Measurements from ENCODE around the gene CTBP1.
A peak's percentile ranks its signal among the peaks of the same experiment; 100 is the strongest.
"Not testable (repeated sequence)": the region's sequence is repeated elsewhere in the genome, so short reads cannot be mapped to it uniquely, and the experiment has no call there.

Gene CTBP1

GRCh38 chr4:1293531-1293941 is 44.6 kb upstream of the CTBP1 start:
- Histone ChIP-seq H3K9ac (ENCODE audit: low read depth, low read length, poor library complexity, severe bottlenecking) (peak overlapping the region; percentile 30), H2AFZ (ENCODE audit: low read length) (no peak overlapping the region), H3K9me2 (replicated peaks; ENCODE audit: low read depth, low read length) (no peaks in the 10 kb centered on the region), H4K20me1 (ENCODE audit: insufficient read depth, low read length, poor library complexity, severe bottlenecking) (peaks cover 56% of the 10 kb centered on the region), H3K27me3 (ENCODE audit: insufficient read depth, low read length, poor library complexity, severe bottlenecking) (no peaks in the 10 kb centered on the region), H3F3A (ENCODE audit: low read depth) (no peaks in the 10 kb centered on the region), H3K9me3 (ENCODE audit: insufficient read depth, low read depth, low read length) (no peaks in the 10 kb centered on the region), H3K4me3 (ENCODE audit: low read length, poor library complexity, severe bottlenecking) (peak overlapping the region; percentile 42), H3K4me1 (ENCODE audit: insufficient read depth, low read length, poor library complexity, severe bottlenecking) (peaks cover 44% of the 10 kb centered on the region), H3K79me2 (ENCODE audit: insufficient read depth, low read length) (peaks cover 82% of the 10 kb centered on the region), H3K36me3 (ENCODE audit: insufficient read depth, low read length) (peaks cover 11% of the 10 kb centered on the region; the same call in 1 of the 2 replicates), H3K4me2 (ENCODE audit: low read depth, low read length, poor library complexity, severe bottlenecking) (peak overlapping the region; percentile 96)
- TF ChIP-seq, protein P1, sequence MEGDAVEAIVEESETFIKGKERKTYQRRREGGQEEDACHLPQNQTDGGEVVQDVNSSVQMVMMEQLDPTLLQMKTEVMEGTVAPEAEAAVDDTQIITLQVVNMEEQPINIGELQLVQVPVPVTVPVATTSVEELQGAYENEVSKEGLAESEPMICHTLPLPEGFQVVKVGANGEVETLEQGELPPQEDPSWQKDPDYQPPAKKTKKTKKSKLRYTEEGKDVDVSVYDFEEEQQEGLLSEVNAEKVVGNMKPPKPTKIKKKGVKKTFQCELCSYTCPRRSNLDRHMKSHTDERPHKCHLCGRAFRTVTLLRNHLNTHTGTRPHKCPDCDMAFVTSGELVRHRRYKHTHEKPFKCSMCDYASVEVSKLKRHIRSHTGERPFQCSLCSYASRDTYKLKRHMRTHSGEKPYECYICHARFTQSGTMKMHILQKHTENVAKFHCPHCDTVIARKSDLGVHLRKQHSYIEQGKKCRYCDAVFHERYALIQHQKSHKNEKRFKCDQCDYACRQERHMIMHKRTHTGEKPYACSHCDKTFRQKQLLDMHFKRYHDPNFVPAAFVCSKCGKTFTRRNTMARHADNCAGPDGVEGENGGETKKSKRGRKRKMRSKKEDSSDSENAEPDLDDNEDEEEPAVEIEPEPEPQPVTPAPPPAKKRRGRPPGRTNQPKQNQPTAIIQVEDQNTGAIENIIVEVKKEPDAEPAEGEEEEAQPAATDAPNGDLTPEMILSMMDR (conservative IDR thresholded peaks at IDR 0.05; ENCODE audit: low read length), result no peak
- TF ChIP-seq EZH2phosphoT487 (IDR thresholded peaks at IDR 0.05; ENCODE audit: borderline replicate concordance), result no peak

GRCh38 chr4:1292703-1293011 is 43.7 kb upstream of the CTBP1 start:
- Histone ChIP-seq H4K20me1 (ENCODE audit: insufficient read depth, low read length, poor library complexity, severe bottlenecking) (peaks cover 54% of the 10 kb centered on the region), H3K4me1 (ENCODE audit: insufficient read depth, low read length, poor library complexity, severe bottlenecking) (peaks cover 44% of the 10 kb centered on the region), H3K9ac (ENCODE audit: low read depth, low read length, poor library complexity, severe bottlenecking) (peak overlapping the region; percentile 95), H3K4me2 (ENCODE audit: low read depth, low read length, poor library complexity, severe bottlenecking) (peak overlapping the region; percentile 96), H3K4me3 (ENCODE audit: low read length, poor library complexity, severe bottlenecking) (peak overlapping the region; percentile 95), H3K79me2 (ENCODE audit: insufficient read depth, low read length) (peaks cover 76% of the 10 kb centered on the region)
- not testable (repeated sequence) for H2AFZ ChIP-seq (ENCODE audit: low read length); H3K9me3 ChIP-seq (ENCODE audit: insufficient read depth, low read depth, low read length); H3K9me2 ChIP-seq (replicated peaks; ENCODE audit: low read depth, low read length); H3F3A ChIP-seq (ENCODE audit: low read depth); H3K36me3 ChIP-seq (ENCODE audit: insufficient read depth, low read length); H3K27me3 ChIP-seq (ENCODE audit: insufficient read depth, low read length, poor library complexity, severe bottlenecking)

DNA sequence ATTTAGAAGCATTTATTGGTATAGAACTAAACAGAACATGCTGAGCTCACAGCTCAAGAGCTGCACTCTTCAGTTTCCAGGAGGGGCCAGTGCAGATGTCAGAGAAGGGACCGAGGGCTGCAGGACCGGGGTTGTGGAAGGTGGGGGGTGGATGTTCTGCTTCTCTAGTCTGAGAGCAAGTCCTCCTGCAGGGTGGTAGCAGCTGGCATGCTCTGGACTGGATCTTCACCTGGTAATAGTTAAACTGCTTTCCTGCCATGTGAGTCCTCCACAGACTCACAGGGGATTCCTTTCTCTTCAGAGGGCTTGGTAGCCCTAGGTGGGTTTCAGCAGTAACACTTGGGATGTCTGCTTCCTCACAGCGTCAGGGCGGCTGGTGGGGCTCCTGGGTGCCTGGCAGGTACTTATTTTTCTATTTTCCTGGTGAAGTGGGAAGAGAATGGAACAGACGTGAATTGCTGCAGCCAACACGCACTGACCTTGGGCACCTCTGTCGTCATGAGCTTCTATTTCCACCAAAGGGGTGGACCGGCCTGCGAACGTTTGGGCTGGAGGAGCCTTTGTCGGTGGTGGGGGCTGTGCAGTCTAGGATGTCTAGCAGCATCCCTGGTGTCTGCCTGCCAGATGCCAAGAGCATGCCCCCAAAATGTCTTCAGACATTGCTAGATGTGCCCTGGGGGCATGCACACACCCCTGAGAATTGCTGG is 43.2 kb upstream of the CTBP1 start:
- Histone ChIP-seq H3K27me3 (ENCODE audit: insufficient read depth, low read length, poor library complexity, severe bottlenecking) (no peaks in the 10 kb centered on the region), H3K79me2 (ENCODE audit: insufficient read depth, low read length) (peaks cover 71% of the 10 kb centered on the region), H3K4me2 (ENCODE audit: low read depth, low read length, poor library complexity, severe bottlenecking) (peak overlapping the region; percentile 96), H4K20me1 (ENCODE audit: insufficient read depth, low read length, poor library complexity, severe bottlenecking) (peaks cover 52% of the 10 kb centered on the region), H2AFZ (ENCODE audit: low read length) (no peak overlapping the region), H3K9ac (ENCODE audit: low read depth, low read length, poor library complexity, severe bottlenecking) (peak overlapping the region; percentile 95), H3K9me2 (replicated peaks; ENCODE audit: low read depth, low read length) (no peaks in the 10 kb centered on the region), H3K4me3 (ENCODE audit: low read length, poor library complexity, severe bottlenecking) (peak overlapping the region; percentile 95), H3K36me3 (ENCODE audit: insufficient read depth, low read length) (peaks cover 4% of the 10 kb centered on the region; the same call in 1 of the 2 replicates), H3K4me1 (ENCODE audit: insufficient read depth, low read length, poor library complexity, severe bottlenecking) (peaks cover 44% of the 10 kb centered on the region), H3K9me3 (ENCODE audit: insufficient read depth, low read depth, low read length) (no peaks in the 10 kb centered on the region), H3F3A (ENCODE audit: low read depth) (no peaks in the 10 kb centered on the region)
- no peak for TF ChIP-seq EZH2phosphoT487 (IDR thresholded peaks at IDR 0.05; ENCODE audit: borderline replicate concordance)
- TF ChIP-seq, protein P1 (conservative IDR thresholded peaks at IDR 0.05; ENCODE audit: low read length), result no peak

- H3K9me3 ChIP-seq (ENCODE audit: insufficient read depth, low read depth, low read length), result no peaks in the 10 kb centered on the region; the same call in 1 of the 2 replicates
- H3K9ac ChIP-seq (ENCODE audit: low read depth, low read length, poor library complexity, severe bottlenecking), result peak overlapping the region; percentile 95
- H3K79me2 ChIP-seq (ENCODE audit: insufficient read depth, low read length), result peaks cover 61% of the 10 kb centered on the region
- no peak overlapping the region for H2AFZ ChIP-seq (ENCODE audit: low read length)
- peak overlapping the region; percentile 96 for H3K4me2 ChIP-seq (ENCODE audit: low read depth, low read length, poor library complexity, severe bottlenecking)
- no peaks in the 10 kb centered on the region for H3K27me3 ChIP-seq (ENCODE audit: insufficient read depth, low read length, poor library complexity, severe bottlenecking)
- peaks cover 44% of the 10 kb centered on the region for H3K4me1 ChIP-seq (ENCODE audit: insufficient read depth, low read length, poor library complexity, severe bottlenecking)
- no peaks in the 10 kb centered on the region for H3K9me2 ChIP-seq (replicated peaks; ENCODE audit: low read depth, low read length)
- H3K4me3 ChIP-seq (ENCODE audit: low read length, poor library complexity, severe bottlenecking), result peak overlapping the region; percentile 95
- H3F3A ChIP-seq (ENCODE audit: low read depth), result no peaks in the 10 kb centered on the region
- H3K36me3 ChIP-seq (ENCODE audit: insufficient read depth, low read length), result no peaks in the 10 kb centered on the region
- H4K20me1 ChIP-seq (ENCODE audit: insufficient read depth, low read length, poor library complexity, severe bottlenecking), result peaks cover 44% of the 10 kb centered on the region
- TF ChIP-seq, protein P1 (conservative IDR thresholded peaks at IDR 0.05; ENCODE audit: low read length), result no peak
- no peak for TF ChIP-seq EZH2phosphoT487 (IDR thresholded peaks at IDR 0.05; ENCODE audit: borderline replicate concordance)
Measured at GRCh38 chr4:1291091-1291490, 42.2 kb upstream of the CTBP1 start.
